Measurements from ENCODE around the gene POU2AF1. TPM values are rescaled to one million over a fixed set of nuclear protein-coding genes. Genes with fewer than 3 reads are reported as not detected.

POU2AF1 gene
- total and polyA plus RNA-seq, 2 of the 8 experiments (the other 6 are each of a cell fraction or from before 2014, with no cell fraction given), result not detected

GRCh38 chr11:111334532-111335502 is 44.3 kb downstream of the POU2AF1 start (continued):
- TF ChIP-seq EZH2 (IDR thresholded peaks at IDR 0.05; ENCODE audit: low read depth, low read length, severe bottlenecking), result no peak
- no peak for TF ChIP-seq EP300 (IDR thresholded peaks at IDR 0.05; ENCODE audit: borderline replicate concordance in 1 of 2, low read depth in 2 of 2, low read length in 2 of 2)
- TF ChIP-seq HDAC6 (IDR thresholded peaks at IDR 0.05; ENCODE audit: low read depth, low read length), result no peak
- TF ChIP-seq ATF3 (IDR thresholded peaks at IDR 0.05; ENCODE audit: insufficient read depth, low read depth, low read length), result no peak
- no peak for TF ChIP-seq CREB1 (IDR thresholded peaks at IDR 0.05)
- TF ChIP-seq JUN (IDR thresholded peaks at IDR 0.05; ENCODE audit: low read depth, low read length), result no peak
- no peak for TF ChIP-seq TAF1 (IDR thresholded peaks at IDR 0.05; ENCODE audit: low read depth, low read length)
- TF ChIP-seq TEAD4 (IDR thresholded peaks at IDR 0.05; ENCODE audit: low read depth, low read length), result no peak
- no peak for TF ChIP-seq BCL11A (IDR thresholded peaks at IDR 0.05; ENCODE audit: low read depth in 2 of 2, low read length in 2 of 2)

Measured in H1 (cell line).